Upper lobe of right lung (tissue), 1 donor: ENCODE results near the gene ADCK1. TPM values are rescaled to one million over a fixed set of nuclear protein-coding genes. Genes with fewer than 3 reads are reported as not detected.
A peak's percentile ranks its signal among the peaks of the same experiment; 100 is the strongest.

Experiments
- ATAC-seq: fragments of 200-7000 bp; cut with Tn5 transposase; one replicate; pipeline ENCODE4 v1.9.1; 2020; ENCODE audit warnings: mild to moderate bottlenecking, moderate library complexity
- DNase-seq: peaks from one replicate; pipeline ENCODE4 v3.0.0-alpha.2; 2020
- H3K27ac ChIP-seq: fragments of 200-600 bp; one replicate; pipeline ENCODE4 v1.8.0; 2022
- H3K27me3 ChIP-seq: fragments of 200-600 bp; one replicate; pipeline ENCODE4 v1.8.0; 2022; ENCODE audit warnings: mild to moderate bottlenecking
- H3K36me3 ChIP-seq: fragments of 200-600 bp; one replicate; pipeline ENCODE4 v1.8.0; 2022
- H3K4me1 ChIP-seq: fragments of 200-600 bp; one replicate; pipeline ENCODE4 v1.8.0; 2022
- H3K4me3 ChIP-seq: fragments of 200-600 bp; one replicate; pipeline ENCODE4 v1.8.0; 2022; ENCODE audit warnings: mild to moderate bottlenecking
- H3K9me3 ChIP-seq: fragments of 200-600 bp; one replicate; pipeline ENCODE4 v1.8.0; 2022
- intact Hi-C: fragments of 100-400 bp; cut with DNase I; formaldehyde crosslinking; loops from one replicate; pipeline ENCODE4 v1.11.0; 2022
- total RNA-seq: library from RNA; stranded (reverse); fragmentation: NEBNext Ultra II Directional; extraction: Animal tissue kit (Norgen Biotek cat#: 25700); gene quantifications from one replicate; pipeline ENCODE4 v1.2.1, GENCODE V29; 2021
- TF ChIP-seq, protein P1 (sequence below): fragments of 200-600 bp; IDR thresholded peaks from one replicate; pipeline ENCODE4 v1.8.0; 2022; ENCODE audit warnings: antibody characterized with exemption
- donor health status: DM: no; HTN: yes; CAD: no; lungs with severe emphysema.

The ADCK1 gene
- total RNA-seq, 1 donor from 2014 or later = 8.5 TPM

DNA sequence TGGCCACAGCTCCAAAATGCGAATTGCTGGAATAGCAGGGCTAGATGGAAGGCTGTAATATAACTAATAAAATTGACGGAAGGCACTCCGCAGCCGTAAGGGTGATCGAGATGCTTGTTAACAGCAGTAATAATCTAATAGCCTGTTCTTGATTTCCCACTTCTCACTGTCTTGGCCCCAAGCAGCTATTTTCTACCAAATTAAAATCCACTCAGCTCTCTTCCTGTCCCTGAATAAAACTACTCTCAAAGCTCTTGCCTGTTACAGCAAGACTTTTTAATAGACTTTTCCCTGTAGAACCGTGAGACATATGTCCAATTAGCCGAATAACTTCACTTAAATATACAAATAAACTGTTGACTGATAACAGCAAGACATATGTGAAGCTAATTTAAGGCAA is 38.0 kb downstream of the ADCK1 start:
- DNase-seq (no peak), ATAC-seq (no peak)
- Histone ChIP-seq H3K4me1 (no peaks in the 10 kb centered on the region), H3K36me3 (no peaks in the 10 kb centered on the region), H3K9me3 (no peaks in the 10 kb centered on the region), H3K27me3 (no peaks in the 10 kb centered on the region), H3K4me3 (no peak overlapping the region), H3K27ac (no peak overlapping the region)
- TF ChIP-seq, protein P1, sequence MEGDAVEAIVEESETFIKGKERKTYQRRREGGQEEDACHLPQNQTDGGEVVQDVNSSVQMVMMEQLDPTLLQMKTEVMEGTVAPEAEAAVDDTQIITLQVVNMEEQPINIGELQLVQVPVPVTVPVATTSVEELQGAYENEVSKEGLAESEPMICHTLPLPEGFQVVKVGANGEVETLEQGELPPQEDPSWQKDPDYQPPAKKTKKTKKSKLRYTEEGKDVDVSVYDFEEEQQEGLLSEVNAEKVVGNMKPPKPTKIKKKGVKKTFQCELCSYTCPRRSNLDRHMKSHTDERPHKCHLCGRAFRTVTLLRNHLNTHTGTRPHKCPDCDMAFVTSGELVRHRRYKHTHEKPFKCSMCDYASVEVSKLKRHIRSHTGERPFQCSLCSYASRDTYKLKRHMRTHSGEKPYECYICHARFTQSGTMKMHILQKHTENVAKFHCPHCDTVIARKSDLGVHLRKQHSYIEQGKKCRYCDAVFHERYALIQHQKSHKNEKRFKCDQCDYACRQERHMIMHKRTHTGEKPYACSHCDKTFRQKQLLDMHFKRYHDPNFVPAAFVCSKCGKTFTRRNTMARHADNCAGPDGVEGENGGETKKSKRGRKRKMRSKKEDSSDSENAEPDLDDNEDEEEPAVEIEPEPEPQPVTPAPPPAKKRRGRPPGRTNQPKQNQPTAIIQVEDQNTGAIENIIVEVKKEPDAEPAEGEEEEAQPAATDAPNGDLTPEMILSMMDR = no peak
- intact Hi-C loops = no loop called here

DNA sequence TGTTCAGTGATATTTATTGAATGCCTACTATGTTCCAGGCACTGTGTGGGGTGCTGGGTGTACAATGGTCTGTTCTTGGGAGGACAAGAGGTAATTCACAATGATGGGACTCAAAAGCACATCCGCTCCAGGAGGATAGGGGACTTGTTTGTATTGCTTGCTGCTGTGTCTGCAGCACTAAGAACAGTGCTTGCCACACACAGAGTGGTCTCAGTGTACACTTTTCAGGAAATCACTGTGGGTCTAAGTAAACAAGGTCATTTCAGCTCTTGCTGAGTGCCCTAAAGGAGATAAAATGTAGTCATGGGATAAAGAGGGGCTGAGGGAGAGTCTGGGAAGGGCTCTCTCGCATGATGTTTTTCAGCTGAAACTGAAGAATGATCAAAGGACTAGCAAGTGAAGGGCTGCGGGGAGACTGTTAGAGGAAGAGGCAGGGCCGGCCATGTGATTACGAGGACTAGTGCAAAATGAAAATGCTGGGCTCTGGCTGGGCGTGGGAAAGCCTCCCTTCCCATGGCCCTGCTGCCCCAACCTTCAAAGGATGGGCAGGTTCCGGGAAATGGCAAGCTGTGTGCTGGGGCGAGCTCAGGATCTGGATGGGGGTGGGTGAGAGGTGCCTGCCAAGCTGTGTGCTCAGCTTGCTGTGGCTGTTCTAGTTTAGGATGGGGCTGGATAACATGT is 39.1 kb downstream of the ADCK1 start:
- TF ChIP-seq, protein P1 = no peak
- ATAC-seq = no peak
- no peaks in the 10 kb centered on the region for H3K27me3 ChIP-seq
- no peak overlapping the region for H3K4me3 ChIP-seq
- DNase-seq = no peak
- intact Hi-C loops = no loop called here
- H3K27ac ChIP-seq = no peak overlapping the region
- H3K9me3 ChIP-seq = no peaks in the 10 kb centered on the region
- H3K4me1 ChIP-seq = no peaks in the 10 kb centered on the region
- no peaks in the 10 kb centered on the region for H3K36me3 ChIP-seq

DNA sequence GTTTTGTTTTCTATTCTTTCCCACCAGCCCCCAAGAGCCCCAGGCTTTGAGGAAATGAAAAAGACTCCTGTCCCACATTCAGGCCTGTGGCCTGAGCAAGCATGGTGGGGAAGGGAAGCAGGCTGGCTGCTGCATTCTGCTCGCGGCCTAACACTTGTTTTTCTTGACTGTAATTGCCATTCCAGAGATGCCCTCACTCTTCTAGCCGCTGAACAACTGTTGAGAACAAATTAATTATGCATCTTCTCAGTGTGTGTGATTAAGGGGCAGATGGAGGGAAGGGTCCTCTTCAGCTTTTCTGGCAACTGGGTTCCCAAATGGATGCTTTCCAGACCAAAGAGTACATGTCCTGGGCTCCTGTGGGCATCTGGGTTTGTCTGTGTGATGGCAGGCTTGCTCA is 43.3 kb downstream of the ADCK1 start:
- TF ChIP-seq, protein P1 = no peak
- ATAC-seq (no peak), DNase-seq (no peak)
- Histone ChIP-seq H3K9me3 (no peaks in the 10 kb centered on the region), H3K27me3 (no peaks in the 10 kb centered on the region), H3K36me3 (no peaks in the 10 kb centered on the region), H3K27ac (no peak overlapping the region), H3K4me1 (no peaks in the 10 kb centered on the region), H3K4me3 (no peak overlapping the region)
- intact Hi-C loops = no loop called here

DNA sequence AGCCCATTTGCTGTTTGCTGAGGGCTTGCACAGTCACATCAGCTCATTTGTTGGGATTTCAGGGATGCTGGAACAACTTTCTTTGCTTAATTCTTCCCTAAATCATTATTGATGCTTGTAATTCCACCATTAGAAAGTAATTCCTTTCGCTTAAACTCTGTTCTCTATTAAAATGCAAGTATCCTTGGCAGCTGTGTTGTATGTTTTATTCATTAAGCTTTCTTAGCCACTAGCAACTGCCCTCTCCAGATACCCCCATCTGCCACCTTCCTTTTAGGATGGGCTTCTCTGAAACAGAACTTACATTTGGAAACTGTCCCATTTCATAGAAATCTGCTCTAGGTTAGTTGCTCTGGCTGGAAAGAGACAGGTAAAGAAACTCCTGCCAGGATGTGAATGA is 43.7 kb downstream of the ADCK1 start:
- Histone ChIP-seq H3K27ac (no peak overlapping the region), H3K27me3 (no peaks in the 10 kb centered on the region), H3K4me3 (no peak overlapping the region), H3K4me1 (no peaks in the 10 kb centered on the region), H3K36me3 (no peaks in the 10 kb centered on the region), H3K9me3 (no peaks in the 10 kb centered on the region)
- ATAC-seq = no peak
- TF ChIP-seq, protein P1 = no peak
- intact Hi-C loops = no loop called here
- DNase-seq = no peak

DNA sequence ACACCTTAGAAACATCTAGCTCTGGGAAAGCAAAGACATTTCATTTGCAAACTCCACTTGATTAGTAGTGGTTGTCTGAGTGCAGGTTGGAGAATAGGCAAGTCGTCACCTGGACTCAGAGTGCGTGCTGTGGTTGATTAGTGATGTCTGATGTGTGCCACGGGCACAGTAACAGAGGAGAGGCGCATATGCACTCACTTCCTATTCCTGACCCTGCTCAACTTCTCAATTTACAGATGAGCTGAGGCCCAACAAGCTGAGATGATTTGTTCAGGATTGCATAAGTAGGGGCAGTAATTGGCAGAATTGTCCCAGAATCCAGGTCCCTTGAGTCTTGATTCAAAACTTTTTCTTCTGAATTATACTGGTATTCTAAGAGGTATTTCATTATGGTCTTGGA is 44.9 kb downstream of the ADCK1 start:
- Histone ChIP-seq H3K4me1 (no peaks in the 10 kb centered on the region), H3K36me3 (no peaks in the 10 kb centered on the region), H3K9me3 (no peaks in the 10 kb centered on the region), H3K27me3 (no peaks in the 10 kb centered on the region), H3K27ac (no peak overlapping the region), H3K4me3 (no peak overlapping the region)
- intact Hi-C loops = no loop called here
- DNase-seq (no peak), ATAC-seq (peak; percentile 52)
- TF ChIP-seq, protein P1 = no peak

DNA sequence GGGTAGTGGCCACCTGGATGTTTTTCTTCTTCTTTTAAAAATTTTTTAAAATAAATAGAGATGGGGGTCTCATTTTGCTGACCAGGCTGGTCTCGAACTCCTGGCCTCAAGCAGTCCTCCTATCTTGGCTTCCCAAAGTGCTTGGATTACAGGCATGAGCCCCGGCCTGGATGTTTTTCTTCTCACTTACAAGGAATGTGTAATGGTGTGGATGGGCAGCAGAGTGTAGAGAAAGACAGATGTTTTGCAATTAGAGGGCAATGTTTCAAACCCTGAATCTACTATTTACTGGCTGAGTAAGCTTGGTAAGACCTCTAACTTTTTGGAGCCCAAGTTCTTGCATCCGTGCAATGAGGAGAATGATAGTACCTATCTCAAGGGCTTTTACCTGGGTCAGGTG is 48.1 kb downstream of the ADCK1 start:
- Histone ChIP-seq H3K36me3 (no peaks in the 10 kb centered on the region), H3K27ac (no peak overlapping the region), H3K4me3 (no peak overlapping the region), H3K4me1 (no peaks in the 10 kb centered on the region), H3K9me3 (no peaks in the 10 kb centered on the region), H3K27me3 (no peaks in the 10 kb centered on the region)
- ATAC-seq (no peak), DNase-seq (no peak)
- intact Hi-C loops = no loop called here
- TF ChIP-seq, protein P1 = no peak
